ENCODE results near the gene CDKN1B.

DNA sequence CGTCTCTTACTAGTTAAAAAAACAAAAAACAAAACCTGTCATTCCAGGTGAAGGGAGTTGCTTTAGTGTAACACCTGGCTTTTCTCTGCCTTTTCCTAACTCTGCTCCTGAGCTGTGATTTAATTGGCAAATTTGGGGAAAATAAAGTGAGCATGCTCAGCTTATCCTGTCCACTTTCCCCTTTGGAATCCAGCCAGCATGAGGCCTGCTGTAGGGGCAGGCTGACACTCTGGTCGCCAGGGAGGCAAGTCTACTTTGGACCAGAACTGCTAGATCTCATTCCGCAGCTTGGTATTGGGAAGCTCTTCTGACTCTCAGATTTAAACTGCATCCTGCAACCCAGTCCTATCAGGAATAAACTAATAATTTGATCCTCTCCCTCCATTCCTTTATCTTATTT, 30.1 kb downstream of the CDKN1B start:
- TF ChIP-seq EZH2phosphoT487 (IDR thresholded peaks at IDR 0.05; ENCODE audit: insufficient read depth, low read depth) (no peak), EZH2 (IDR thresholded peaks at IDR 0.05; ENCODE audit: insufficient read depth, poor library complexity, severe bottlenecking) (no peak)

Data from GM23248 (cell line).